ENCODE results near the gene DAPK1. TPM values are rescaled to one million over a fixed set of nuclear protein-coding genes. Genes with fewer than 3 reads are reported as not detected.

DAPK1 gene
- polyA plus RNA-seq, 1 of the 3 experiments (the other 2 are of a cell fraction): 0.61 TPM

DNA sequence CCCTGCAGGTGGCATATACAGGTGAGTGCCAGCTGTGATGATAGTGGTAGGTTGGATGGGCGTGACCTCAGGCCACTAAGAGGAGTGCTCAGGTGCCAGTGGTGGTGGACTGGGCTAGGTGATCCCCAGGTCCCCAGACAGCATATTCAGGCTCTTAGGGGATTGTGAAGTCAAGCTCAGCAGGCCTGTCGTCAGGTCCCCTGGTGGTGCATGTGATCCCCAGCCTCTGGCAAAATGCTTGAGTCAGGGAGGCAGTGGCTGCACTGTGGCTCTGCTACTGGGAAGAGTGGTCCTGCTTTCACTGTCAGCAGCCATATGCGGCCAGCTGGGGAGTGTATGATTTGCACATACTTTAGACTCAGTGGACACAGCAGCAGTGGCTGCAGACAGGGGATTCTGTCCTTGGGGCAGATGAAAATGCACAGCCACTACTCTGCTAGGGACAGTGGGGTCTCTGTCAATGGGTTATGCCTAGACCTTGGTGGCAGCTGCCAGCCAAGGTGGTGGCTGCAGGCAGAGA, 196.6 kb downstream of the DAPK1 start:
- ChIA-PET POLR2A (no interaction called here), CTCF (interaction anchor here (1.2 to 1.4 kb wide), 3 partner anchors 10 to 118 kb away, joined by 3 to 10 read pairs (median 3); no protein-coding TSS in a partner anchor)
- Histone ChIP-seq H3K9me3 (no peaks in the 10 kb centered on the region), H3K27ac (ENCODE audit: low read depth in 2 of 2, low read length in 1 of 2) (no peak overlapping the region), H3F3A (replicated peaks; ENCODE audit: insufficient read depth) (no peaks in the 10 kb centered on the region), H3K27me3 (ENCODE audit: insufficient read depth) (no peaks in the 10 kb centered on the region), H2AFZ (ENCODE audit: low read depth) (no peak overlapping the region), H3K79me2 (ENCODE audit: insufficient read depth) (no peaks in the 10 kb centered on the region), H3K4me1 (ENCODE audit: control insufficient read depth in 1 of 2, insufficient read depth in 2 of 2, low read depth in 1 of 2, low read length in 1 of 2) (no peaks in the 10 kb centered on the region), H3K4me2 (no peak overlapping the region), H3K9me2 (no peaks in the 10 kb centered on the region), H3K4me3 (ENCODE audit: low read depth in 2 of 2, low read length in 1 of 2) (no peak overlapping the region), H4K20me1 (ENCODE audit: insufficient read depth) (no peaks in the 10 kb centered on the region), H3K36me3 (replicated peaks in 1 of 2; ENCODE audit: control insufficient read depth in 1 of 2, insufficient read depth in 2 of 2, low read length in 1 of 2) (no peaks in the 10 kb centered on the region), H3K9ac (no peak overlapping the region)
- DNase-seq: no peak
- WGBS (ENCODE audit: low lambda C conversion rate): 60% methylated on average over 1 of the region's 3 CpGs
- no peak for TF ChIP-seq FOXM1 (IDR thresholded peaks at IDR 0.05; ENCODE audit: low read depth)
- TF ChIP-seq NRF1 (IDR thresholded peaks at IDR 0.05; ENCODE audit: low read depth, low read length): no peak
- no peak for TF ChIP-seq JUND (IDR thresholded peaks at IDR 0.05)

DNA sequence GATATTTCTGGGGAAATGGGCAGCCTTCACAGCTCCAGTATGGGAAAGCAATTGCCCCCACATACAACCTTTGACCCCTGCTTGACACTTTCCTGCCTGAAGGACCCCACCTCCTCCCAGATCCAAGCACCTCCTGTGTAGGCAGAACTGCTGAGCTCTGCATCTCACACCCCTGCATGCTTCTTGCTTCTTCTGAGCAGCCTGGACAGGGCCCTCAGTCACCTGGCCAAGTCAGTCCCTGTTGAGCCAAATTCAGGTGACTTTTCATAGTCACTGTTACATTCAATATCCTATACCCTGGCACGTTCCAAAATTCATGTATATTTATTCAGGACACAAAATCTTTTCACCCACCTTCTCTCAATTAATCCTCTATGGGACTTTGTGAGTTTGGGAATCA, 197.9 kb downstream of the DAPK1 start:
- H3K9me2 ChIP-seq: no peaks in the 10 kb centered on the region
- no peaks in the 10 kb centered on the region for H3F3A ChIP-seq (replicated peaks; ENCODE audit: insufficient read depth)
- DNase-seq: no peak
- H4K20me1 ChIP-seq (ENCODE audit: insufficient read depth): no peaks in the 10 kb centered on the region
- H3K4me1 ChIP-seq (ENCODE audit: control insufficient read depth in 1 of 2, insufficient read depth in 2 of 2, low read depth in 1 of 2, low read length in 1 of 2): no peaks in the 10 kb centered on the region
- 17% methylated on average over 1 of the region's 1 CpG for WGBS (ENCODE audit: low lambda C conversion rate)
- TF ChIP-seq TAF1 (IDR thresholded peaks at IDR 0.05; ENCODE audit: borderline replicate concordance, low read depth, low read length) (no peak), TEAD4 (IDR thresholded peaks at IDR 0.05; ENCODE audit: borderline replicate concordance, insufficient read depth) (no peak), TCF12 (IDR thresholded peaks at IDR 0.05) (no peak), EZH2phosphoT487 (IDR thresholded peaks at IDR 0.05; ENCODE audit: borderline replicate concordance, low read depth) (no peak), SMC3 (IDR thresholded peaks at IDR 0.05; ENCODE audit: low read depth, low read length) (no peak), YY1 (IDR thresholded peaks at IDR 0.05; ENCODE audit: low read depth) (no peak), FOXM1 (IDR thresholded peaks at IDR 0.05; ENCODE audit: low read depth) (no peak), JUND (IDR thresholded peaks at IDR 0.05) (no peak)
- TF ChIP-seq, protein P1, sequence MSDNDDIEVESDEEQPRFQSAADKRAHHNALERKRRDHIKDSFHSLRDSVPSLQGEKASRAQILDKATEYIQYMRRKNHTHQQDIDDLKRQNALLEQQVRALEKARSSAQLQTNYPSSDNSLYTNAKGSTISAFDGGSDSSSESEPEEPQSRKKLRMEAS (IDR thresholded peaks at IDR 0.05; ENCODE audit: low read depth): no peak
- TF ChIP-seq, protein P2, sequence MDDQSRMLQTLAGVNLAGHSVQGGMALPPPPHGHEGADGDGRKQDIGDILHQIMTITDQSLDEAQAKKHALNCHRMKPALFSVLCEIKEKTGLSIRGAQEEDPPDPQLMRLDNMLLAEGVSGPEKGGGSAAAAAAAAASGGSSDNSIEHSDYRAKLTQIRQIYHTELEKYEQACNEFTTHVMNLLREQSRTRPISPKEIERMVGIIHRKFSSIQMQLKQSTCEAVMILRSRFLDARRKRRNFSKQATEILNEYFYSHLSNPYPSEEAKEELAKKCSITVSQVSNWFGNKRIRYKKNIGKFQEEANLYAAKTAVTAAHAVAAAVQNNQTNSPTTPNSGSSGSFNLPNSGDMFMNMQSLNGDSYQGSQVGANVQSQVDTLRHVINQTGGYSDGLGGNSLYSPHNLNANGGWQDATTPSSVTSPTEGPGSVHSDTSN (IDR thresholded peaks at IDR 0.05): no peak
- no peak overlapping the region for H3K4me2 ChIP-seq
- no peak overlapping the region for H2AFZ ChIP-seq (ENCODE audit: low read depth)
- no peak overlapping the region for H3K4me3 ChIP-seq (ENCODE audit: low read depth in 2 of 2, low read length in 1 of 2)
- H3K9ac ChIP-seq: no peak overlapping the region
- H3K36me3 ChIP-seq (replicated peaks in 1 of 2; ENCODE audit: control insufficient read depth in 1 of 2, insufficient read depth in 2 of 2, low read length in 1 of 2): no peaks in the 10 kb centered on the region
- ChIA-PET CTCF (interaction anchor here (0.7 to 1.2 kb wide), 2 partner anchors 11 to 18 kb away, joined by 3 to 6 read pairs; no protein-coding TSS in a partner anchor), POLR2A (no interaction called here)
- H3K9me3 ChIP-seq: no peaks in the 10 kb centered on the region
- no peaks in the 10 kb centered on the region for H3K79me2 ChIP-seq (ENCODE audit: insufficient read depth)
- no peaks in the 10 kb centered on the region for H3K27me3 ChIP-seq (ENCODE audit: insufficient read depth)
- no peak overlapping the region for H3K27ac ChIP-seq (ENCODE audit: low read depth in 2 of 2, low read length in 1 of 2)

DNA sequence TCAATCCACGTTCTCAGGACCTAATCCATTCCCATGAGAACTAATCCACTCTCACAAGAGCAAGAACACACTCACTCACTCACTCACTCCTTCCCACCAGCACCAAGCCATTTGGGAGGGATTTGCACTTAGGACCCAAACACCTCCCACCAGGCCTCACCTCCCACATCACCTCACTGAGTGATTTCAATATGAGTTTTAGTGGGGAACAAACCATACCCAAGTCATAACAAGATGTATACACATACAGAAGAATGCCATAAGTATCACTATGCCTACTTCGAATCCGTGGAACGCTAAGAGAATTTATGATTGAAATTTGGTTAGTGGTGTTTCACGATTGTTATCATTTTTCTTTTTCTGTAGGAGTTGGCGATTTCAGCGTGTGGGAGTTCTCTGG, 199.0 kb downstream of the DAPK1 start:
- Histone ChIP-seq H2AFZ (ENCODE audit: low read depth) (no peak overlapping the region), H3K27ac (ENCODE audit: low read depth in 2 of 2, low read length in 1 of 2) (no peak overlapping the region), H3F3A (replicated peaks; ENCODE audit: insufficient read depth) (no peaks in the 10 kb centered on the region), H3K36me3 (replicated peaks in 1 of 2; ENCODE audit: control insufficient read depth in 1 of 2, insufficient read depth in 2 of 2, low read length in 1 of 2) (no peaks in the 10 kb centered on the region), H3K9ac (no peak overlapping the region), H3K9me3 (no peaks in the 10 kb centered on the region), H3K4me3 (ENCODE audit: low read depth in 2 of 2, low read length in 1 of 2) (no peak overlapping the region), H3K4me2 (no peak overlapping the region), H4K20me1 (ENCODE audit: insufficient read depth) (no peaks in the 10 kb centered on the region), H3K79me2 (ENCODE audit: insufficient read depth) (no peaks in the 10 kb centered on the region), H3K9me2 (no peaks in the 10 kb centered on the region), H3K4me1 (ENCODE audit: control insufficient read depth in 1 of 2, insufficient read depth in 2 of 2, low read depth in 1 of 2, low read length in 1 of 2) (no peaks in the 10 kb centered on the region), H3K27me3 (ENCODE audit: insufficient read depth) (no peaks in the 10 kb centered on the region)
- WGBS (ENCODE audit: low lambda C conversion rate): 76% methylated on average over 7 of the region's 7 CpGs
- no peak for DNase-seq
- POLR2A ChIA-PET: no interaction called here
- CTCF ChIA-PET: no interaction called here
- TF ChIP-seq, protein P1 (IDR thresholded peaks at IDR 0.05; ENCODE audit: low read depth): no peak
- TF ChIP-seq RAD21 (IDR thresholded peaks at IDR 0.05; ENCODE audit: low read length) (no peak), SMC3 (IDR thresholded peaks at IDR 0.05; ENCODE audit: low read depth, low read length) (no peak), ELF1 (IDR thresholded peaks at IDR 0.05) (no peak), MXI1 (IDR thresholded peaks at IDR 0.05; ENCODE audit: low read depth, low read length) (no peak), TAF1 (IDR thresholded peaks at IDR 0.05; ENCODE audit: borderline replicate concordance, low read depth, low read length) (no peak)
- TF ChIP-seq, protein P3, sequence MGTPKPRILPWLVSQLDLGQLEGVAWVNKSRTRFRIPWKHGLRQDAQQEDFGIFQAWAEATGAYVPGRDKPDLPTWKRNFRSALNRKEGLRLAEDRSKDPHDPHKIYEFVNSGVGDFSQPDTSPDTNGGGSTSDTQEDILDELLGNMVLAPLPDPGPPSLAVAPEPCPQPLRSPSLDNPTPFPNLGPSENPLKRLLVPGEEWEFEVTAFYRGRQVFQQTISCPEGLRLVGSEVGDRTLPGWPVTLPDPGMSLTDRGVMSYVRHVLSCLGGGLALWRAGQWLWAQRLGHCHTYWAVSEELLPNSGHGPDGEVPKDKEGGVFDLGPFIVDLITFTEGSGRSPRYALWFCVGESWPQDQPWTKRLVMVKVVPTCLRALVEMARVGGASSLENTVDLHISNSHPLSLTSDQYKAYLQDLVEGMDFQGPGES (IDR thresholded peaks at IDR 0.05; ENCODE audit: low read depth, low read length): no peak
- TF ChIP-seq, protein P2 (IDR thresholded peaks at IDR 0.05): no peak
- TF ChIP-seq, protein P4, sequence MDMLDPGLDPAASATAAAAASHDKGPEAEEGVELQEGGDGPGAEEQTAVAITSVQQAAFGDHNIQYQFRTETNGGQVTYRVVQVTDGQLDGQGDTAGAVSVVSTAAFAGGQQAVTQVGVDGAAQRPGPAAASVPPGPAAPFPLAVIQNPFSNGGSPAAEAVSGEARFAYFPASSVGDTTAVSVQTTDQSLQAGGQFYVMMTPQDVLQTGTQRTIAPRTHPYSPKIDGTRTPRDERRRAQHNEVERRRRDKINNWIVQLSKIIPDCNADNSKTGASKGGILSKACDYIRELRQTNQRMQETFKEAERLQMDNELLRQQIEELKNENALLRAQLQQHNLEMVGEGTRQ (IDR thresholded peaks at IDR 0.05; ENCODE audit: borderline replicate concordance, low read depth, low read length): no peak

All from SK-N-SH (cell line).